H1 (cell line): ENCODE data around the gene CCDC33. TPM values are rescaled to one million over a fixed set of nuclear protein-coding genes. Genes with fewer than 3 reads are reported as not detected.

Experiments
- ATF2 ChIP-seq: IDR thresholded peaks from 2 replicates; pipeline ENCODE4 v1.6.1; 2012; ENCODE audit warnings: low read length, inconsistent platforms
- CTBP2 ChIP-seq: IDR thresholded peaks from 2 replicates; pipeline ENCODE4 v1.7.0; 2011; ENCODE audit warnings: borderline replicate concordance, mild to moderate bottlenecking, moderate library complexity, mixed read lengths, low read length; ENCODE audit not compliant: insufficient read depth, insufficient read length
- SIRT6 ChIP-seq: IDR thresholded peaks from one replicate; pipeline ENCODE4 v1.7.1; 2012; ENCODE audit warnings: low read length, inconsistent platforms
- polyA plus RNA-seq, 7 experiments: library from polyadenylated mRNA; depleted of rRNA in 3 of 7; stranded (reverse) in 5 of 7; unstranded in 2 of 7; fragments of >200 nt in 5 of 7; fragments of 200-250 nt in 2 of 7; gene quantifications; 1 replicate in 5 of 7; 2 replicates in 1 of 7; 4 replicates in 1 of 7; pipeline versions ENCODE4 v1.2.1 to v1.2.3, GENCODE V29; 2011 to 2013; ENCODE audit warnings: missing spikeins in 2 of 7, mixed read lengths in 2 of 7
- total RNA-seq: library from RNA; stranded (reverse); fragmentation: NEBNext Ultra II Directional; extraction: Animal tissue kit (Norgen Biotek cat#: 25700); gene quantifications from 2 replicates; pipeline ENCODE4 v1.2.1, GENCODE V29; 2021

The CCDC33 gene
- total and polyA plus RNA-seq, 2 of the 8 experiments (the other 6 are each of a cell fraction or from before 2014, with no cell fraction given): 2.0 to 2.7 TPM

GRCh38 chr15:74294010-74294409, 57.9 kb downstream of the CCDC33 start (continued):
- TF ChIP-seq CTBP2 (no peak), SIRT6 (no peak), ATF2 (no peak)
